NCI-H2196 (cell line): Measurements from ENCODE around the gene GFPT2.

Experiments used
- DNase-seq: peaks from one replicate; lab custom pipeline; 2025; ENCODE audit not compliant: unreplicated experiment; lab: John Stamatoyannopoulos, UW

GFPT2 gene

GRCh38 chr5:180287868-180288267 is 65.3 kb downstream of the GFPT2 start:
- DNase-seq = no peak

- DNase-seq = no peak
These were observed 65.7 kb downstream of the GFPT2 start for GRCh38 chr5:180287404-180287803.

GRCh38 chr5:180284149-180284548 is 69.0 kb downstream of the GFPT2 start:
- no peak for DNase-seq

- no peak for DNase-seq
These were observed 70.0 kb downstream of the GFPT2 start for GRCh38 chr5:180283026-180283615.

GRCh38 chr5:180282281-180282680 is 70.9 kb downstream of the GFPT2 start:
- DNase-seq = no peak

- no peak for DNase-seq
These were observed 71.4 kb downstream of the GFPT2 start for GRCh38 chr5:180281706-180282105.

- no peak for DNase-seq
These were observed 78.4 kb downstream of the GFPT2 start for GRCh38 chr5:180274695-180275094.

GRCh38 chr5:180271221-180271620 is 81.9 kb downstream of the GFPT2 start:
- DNase-seq = no peak

- DNase-seq = no peak
These were observed 93.9 kb downstream of the GFPT2 start for GRCh38 chr5:180259260-180259611.

- no peak for DNase-seq
These were observed 99.9 kb downstream of the GFPT2 start for GRCh38 chr5:180253036-180253824.

GRCh38 chr5:180251887-180252286 is 101.2 kb downstream of the GFPT2 start:
- no peak for DNase-seq

- no peak for DNase-seq
These were observed 102.0 kb downstream of the GFPT2 start for GRCh38 chr5:180251141-180251540.
